Memory B cell (primary cell): Measurements from ENCODE around the gene DNMT3A.
A peak's percentile ranks its signal among the peaks of the same experiment; 100 is the strongest.

Source experiments
- ATAC-seq: fragments of 150-1000 bp; cut with Tn5 transposase; 2 replicates; pipeline ENCODE4 v1.10.0; 2021; ENCODE audit warnings: low read depth, mild to moderate bottlenecking, moderate library complexity
- DNase-seq, 2 donors: peaks; one replicate each; pipeline ENCODE4 v3.0.0; 2022; ENCODE audit warnings: low spot score in 2 of 2
- H3K27ac Mint-ChIP-seq: one replicate; pipeline ENCODE4 v1.8.0; 2022; ENCODE audit warnings: mild to moderate bottlenecking, moderate library complexity, mixed read lengths
- H3K27me3 Mint-ChIP-seq: one replicate; pipeline ENCODE4 v1.8.0; 2022; ENCODE audit warnings: mixed read lengths
- H3K36me3 Mint-ChIP-seq: one replicate; pipeline ENCODE4 v1.8.0; 2022; ENCODE audit warnings: mild to moderate bottlenecking, mixed read lengths
- H3K4me1 Mint-ChIP-seq: one replicate; pipeline ENCODE4 v1.8.0; 2022; ENCODE audit warnings: mixed read lengths
- H3K4me3 Mint-ChIP-seq: one replicate; pipeline ENCODE4 v1.8.0; 2022; ENCODE audit warnings: mild to moderate bottlenecking, moderate library complexity, mixed read lengths
- H3K9me3 Mint-ChIP-seq: one replicate; pipeline ENCODE4 v1.8.0; 2022; ENCODE audit warnings: mixed read lengths

The DNMT3A gene

DNA sequence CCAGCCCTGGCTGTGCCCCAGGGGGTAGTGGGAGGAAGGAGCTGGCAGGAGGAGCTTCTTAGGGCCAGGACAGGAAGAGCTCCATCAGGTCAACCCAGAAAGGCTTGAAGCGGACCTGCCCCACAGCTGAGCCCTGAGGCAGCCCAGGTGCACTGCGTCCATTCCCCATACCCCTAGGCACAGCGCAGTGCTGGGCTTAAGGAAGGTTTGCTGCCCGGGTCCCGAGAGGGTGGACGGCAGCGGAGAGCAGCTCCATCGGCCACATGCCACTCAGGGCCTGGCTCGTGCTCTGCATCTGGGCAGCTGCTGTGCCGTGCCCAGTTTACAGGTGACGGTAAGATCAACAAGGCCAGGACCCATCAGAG is 26.4 kb downstream of the DNMT3A start:
- DNase-seq: no peak
- Mint-ChIP-seq H3K27me3 (no peaks in the 10 kb centered on the region), H3K27ac (no peak overlapping the region), H3K9me3 (no peaks in the 10 kb centered on the region), H3K4me1 (peaks cover 24% of the 10 kb centered on the region), H3K36me3 (no peaks in the 10 kb centered on the region), H3K4me3 (no peak overlapping the region)
- ATAC-seq: no peak

DNA sequence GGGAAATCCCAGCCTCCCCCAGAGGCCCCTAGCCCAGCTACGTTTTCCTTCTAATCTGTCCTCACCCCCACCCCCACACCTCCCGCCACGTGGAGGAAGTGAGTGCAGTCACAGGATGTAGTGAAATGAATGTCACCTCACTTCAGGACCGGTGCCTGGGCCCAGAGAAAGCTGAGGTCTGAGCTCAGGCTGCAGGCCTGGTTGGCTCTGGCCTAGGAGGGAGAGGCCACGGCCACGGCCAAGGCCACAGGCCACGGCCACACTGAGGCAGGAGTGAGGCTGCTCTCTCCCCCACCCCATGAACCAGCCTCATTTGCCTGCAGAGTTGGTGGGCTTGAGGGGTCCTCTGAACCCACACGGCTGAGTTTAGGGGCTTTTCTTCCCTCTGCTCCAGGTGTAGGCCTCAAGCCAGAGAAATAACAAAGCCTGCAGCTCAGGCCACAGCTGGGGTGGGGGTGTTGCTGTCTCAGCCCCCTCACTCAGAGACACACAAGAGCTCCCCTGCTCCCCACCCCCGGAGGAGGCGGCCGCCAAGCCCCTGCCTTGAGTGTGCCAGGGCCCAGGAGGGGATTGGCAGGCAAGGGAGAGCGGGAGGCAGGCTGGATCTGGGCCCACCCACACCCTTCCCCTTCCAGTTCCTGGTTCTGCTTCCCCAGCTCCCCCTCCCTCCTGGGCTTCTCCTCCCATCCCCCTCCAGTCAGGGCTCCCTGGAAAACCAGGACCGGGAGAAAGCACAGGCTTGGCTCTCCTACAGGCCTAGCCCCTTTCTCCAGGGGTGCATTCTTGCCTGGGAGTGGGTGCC is 27.0 kb downstream of the DNMT3A start:
- H3K9me3 Mint-ChIP-seq: no peaks in the 10 kb centered on the region
- DNase-seq: no peak
- peak; percentile 91 for ATAC-seq
- no peaks in the 10 kb centered on the region for H3K36me3 Mint-ChIP-seq
- peak overlapping the region; percentile 24 for H3K4me3 Mint-ChIP-seq
- no peaks in the 10 kb centered on the region for H3K27me3 Mint-ChIP-seq
- peaks cover 19% of the 10 kb centered on the region for H3K4me1 Mint-ChIP-seq
- no peak overlapping the region for H3K27ac Mint-ChIP-seq

DNA sequence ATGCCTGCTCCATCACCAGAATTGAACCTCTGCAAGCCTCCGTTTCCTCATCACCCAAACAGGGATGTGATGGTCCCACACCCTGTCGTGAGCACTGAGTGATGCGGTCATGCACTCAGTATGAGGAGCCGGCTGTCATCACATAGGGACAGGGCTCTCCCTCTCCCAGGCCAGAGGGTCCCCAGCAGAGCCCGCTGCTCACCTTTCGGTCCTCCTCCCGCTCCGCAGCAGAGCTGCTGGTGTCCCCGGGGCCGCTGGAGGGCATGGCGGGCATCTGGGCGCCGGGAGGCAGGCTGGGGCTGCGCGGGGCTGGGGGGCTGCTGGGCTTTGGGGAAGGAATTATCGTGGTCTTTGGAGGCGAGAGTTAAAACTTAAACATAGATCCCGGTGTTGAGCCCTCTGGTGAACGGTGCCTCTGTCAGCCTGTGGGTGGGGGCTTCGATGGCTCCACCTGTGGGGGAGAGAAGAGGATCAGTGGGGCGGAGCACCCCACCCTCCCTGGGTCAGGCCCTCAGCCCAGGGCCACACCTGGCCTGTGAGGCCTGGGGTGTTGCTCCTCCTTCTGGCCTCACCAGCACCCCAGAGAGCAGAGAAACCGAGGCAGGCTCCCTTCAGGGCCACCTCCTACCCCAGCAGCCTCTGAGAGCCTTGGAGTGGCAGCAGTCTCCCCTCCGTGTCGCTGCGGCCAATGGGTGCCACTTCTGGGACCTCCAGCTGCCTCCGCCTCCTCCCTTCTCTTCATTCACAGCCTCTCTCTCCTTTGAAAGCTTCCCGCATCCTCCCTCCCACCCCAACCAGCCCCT is 27.8 kb downstream of the DNMT3A start:
- Mint-ChIP-seq H3K4me3 (no peak overlapping the region), H3K27me3 (no peaks in the 10 kb centered on the region), H3K9me3 (no peaks in the 10 kb centered on the region), H3K4me1 (peaks cover 23% of the 10 kb centered on the region), H3K36me3 (no peaks in the 10 kb centered on the region), H3K27ac (no peak overlapping the region)
- no peak for ATAC-seq
- no peak for DNase-seq

DNA sequence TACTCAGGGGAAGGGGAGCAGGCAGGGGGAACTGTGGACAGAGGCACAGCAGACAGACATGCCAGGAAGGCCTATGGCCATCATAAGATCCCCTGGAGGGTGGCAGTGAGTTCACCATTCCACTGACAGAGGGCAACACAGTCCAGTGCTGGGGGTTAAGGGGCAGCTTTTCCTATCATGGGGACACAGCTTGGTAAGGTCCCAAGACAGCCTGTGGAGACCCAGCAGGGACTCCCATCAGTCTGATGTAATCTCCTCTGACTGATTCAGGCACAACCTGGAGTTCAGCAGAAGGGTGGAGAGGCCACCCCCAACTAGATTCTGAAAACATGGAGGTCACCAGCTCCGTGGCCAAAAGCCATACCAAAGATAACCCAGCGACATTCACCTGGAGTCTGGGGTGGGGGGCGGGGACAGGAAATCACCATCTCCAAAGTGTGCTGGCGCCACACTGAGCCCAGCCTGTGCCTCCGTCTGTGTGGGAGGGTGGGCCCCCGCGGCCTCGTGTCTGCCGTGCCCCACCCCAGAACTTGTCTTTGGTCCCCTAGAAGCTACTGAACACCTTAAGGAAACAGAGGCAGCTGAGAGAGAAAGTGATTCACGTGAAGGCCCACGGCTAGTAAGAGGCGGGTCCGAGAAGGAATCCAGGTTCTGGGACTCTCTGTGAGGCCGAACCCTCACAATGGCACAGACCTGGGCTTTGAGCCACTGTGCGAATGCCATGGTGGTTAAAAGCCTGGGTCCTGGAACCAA is 28.6 kb downstream of the DNMT3A start:
- Mint-ChIP-seq H3K9me3 (no peaks in the 10 kb centered on the region), H3K4me1 (peaks cover 23% of the 10 kb centered on the region), H3K27ac (no peak overlapping the region), H3K4me3 (no peak overlapping the region), H3K36me3 (no peaks in the 10 kb centered on the region), H3K27me3 (no peaks in the 10 kb centered on the region)
- DNase-seq (no peak), ATAC-seq (no peak)

DNA sequence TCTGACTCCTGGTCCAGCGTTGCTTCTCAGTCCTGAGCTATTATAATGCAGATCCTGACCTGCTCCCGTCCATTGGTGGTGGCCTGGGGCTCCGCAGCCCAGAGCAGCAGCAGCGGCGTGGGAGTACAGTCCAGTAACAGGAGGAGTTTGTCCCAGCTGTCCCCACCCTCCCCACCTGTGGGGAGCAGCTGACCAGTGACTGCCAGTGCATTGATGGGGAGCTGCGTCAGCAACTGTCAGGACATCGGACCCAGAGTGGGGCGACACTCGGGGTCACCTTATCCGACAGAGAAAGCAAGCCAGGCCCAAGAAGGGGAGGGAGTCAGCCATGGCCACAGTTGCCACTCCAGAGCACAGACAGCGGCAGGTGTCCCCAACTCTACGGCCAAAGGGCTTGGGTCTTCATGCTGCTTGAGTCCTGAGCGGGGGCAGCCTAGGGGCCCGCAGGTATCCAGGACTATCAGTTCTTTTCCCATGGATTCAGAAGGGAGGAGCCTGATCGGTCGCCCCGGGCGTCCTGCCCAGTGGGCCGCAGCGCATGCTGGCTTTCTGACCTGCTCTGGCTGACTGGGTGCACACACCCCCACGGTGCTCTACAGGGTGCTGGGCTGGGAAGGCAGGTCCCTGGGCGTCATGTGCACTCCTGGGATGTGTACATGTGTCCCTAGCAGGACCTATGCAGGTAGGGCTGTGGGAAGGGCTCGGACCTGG is 29.7 kb downstream of the DNMT3A start:
- H3K9me3 Mint-ChIP-seq: no peaks in the 10 kb centered on the region
- H3K4me1 Mint-ChIP-seq: peaks cover 21% of the 10 kb centered on the region
- H3K27ac Mint-ChIP-seq: no peak overlapping the region
- no peaks in the 10 kb centered on the region for H3K36me3 Mint-ChIP-seq
- ATAC-seq (no peak), DNase-seq (no peak)
- H3K4me3 Mint-ChIP-seq: no peak overlapping the region
- H3K27me3 Mint-ChIP-seq: no peaks in the 10 kb centered on the region

DNA sequence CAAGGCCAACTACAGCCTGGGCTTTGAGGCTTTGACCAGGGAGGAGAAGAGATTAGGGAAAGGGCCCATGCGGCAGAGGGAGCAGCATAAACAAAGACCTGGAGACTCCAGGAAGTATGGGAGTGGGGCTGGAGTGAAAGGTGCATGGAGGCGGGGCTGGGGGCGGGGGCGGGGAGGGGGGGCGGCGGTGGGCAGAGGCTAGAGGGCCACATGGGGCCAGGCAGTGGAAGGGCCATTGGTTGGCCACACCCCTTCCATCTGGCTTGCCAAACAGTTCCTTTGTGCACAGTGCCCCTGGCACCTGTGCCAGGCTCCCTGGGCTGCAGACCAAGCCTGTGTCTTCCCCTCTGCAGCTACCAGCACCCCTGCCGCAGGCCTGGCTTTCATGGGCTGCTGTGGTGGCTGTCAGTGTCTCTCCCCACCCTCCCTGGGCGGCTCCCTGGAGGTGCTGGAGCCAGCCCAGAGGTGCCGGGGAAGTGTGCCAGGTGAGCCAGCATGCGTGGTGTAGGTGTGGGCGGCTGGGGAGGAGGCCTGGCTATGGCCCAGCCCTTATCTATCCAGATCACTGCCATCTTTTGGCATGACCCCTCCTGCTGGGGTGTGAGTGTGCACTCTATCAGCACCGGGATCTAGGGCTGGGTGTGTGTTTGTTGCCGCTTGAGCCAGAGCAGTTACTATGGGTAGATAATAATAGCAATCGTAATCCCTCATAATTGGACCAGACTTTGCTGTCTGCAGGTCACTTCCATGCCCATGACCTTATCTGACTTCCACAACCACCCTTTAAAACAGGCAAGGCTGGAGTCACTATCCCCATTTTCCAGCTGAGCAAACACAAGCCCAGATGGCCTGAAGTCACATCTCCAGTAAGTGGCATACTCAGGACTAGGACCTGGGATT is 30.5 kb downstream of the DNMT3A start:
- no peak overlapping the region for H3K4me3 Mint-ChIP-seq
- DNase-seq (no peak), ATAC-seq (no peak)
- H3K36me3 Mint-ChIP-seq: no peaks in the 10 kb centered on the region
- H3K9me3 Mint-ChIP-seq: no peaks in the 10 kb centered on the region
- H3K27me3 Mint-ChIP-seq: no peaks in the 10 kb centered on the region
- peaks cover 19% of the 10 kb centered on the region for H3K4me1 Mint-ChIP-seq
- H3K27ac Mint-ChIP-seq: no peak overlapping the region

DNA sequence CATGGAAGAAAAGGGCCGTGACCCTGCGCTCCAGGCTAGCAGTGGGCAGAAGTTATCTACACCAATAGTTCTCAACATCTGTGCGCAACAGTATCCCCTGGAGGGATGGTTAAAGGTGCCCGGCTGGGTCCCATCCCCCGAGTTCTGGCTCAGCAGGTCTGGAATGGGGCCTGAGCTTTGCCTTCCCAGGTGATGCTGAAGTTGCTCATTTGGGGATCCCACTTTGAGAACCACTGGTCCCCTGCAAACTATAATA is 31.1 kb downstream of the DNMT3A start:
- Mint-ChIP-seq H3K4me3 (no peak overlapping the region), H3K9me3 (no peaks in the 10 kb centered on the region), H3K36me3 (no peaks in the 10 kb centered on the region), H3K4me1 (peaks cover 15% of the 10 kb centered on the region), H3K27ac (no peak overlapping the region), H3K27me3 (no peaks in the 10 kb centered on the region)
- no peak for ATAC-seq
- no peak for DNase-seq

DNA sequence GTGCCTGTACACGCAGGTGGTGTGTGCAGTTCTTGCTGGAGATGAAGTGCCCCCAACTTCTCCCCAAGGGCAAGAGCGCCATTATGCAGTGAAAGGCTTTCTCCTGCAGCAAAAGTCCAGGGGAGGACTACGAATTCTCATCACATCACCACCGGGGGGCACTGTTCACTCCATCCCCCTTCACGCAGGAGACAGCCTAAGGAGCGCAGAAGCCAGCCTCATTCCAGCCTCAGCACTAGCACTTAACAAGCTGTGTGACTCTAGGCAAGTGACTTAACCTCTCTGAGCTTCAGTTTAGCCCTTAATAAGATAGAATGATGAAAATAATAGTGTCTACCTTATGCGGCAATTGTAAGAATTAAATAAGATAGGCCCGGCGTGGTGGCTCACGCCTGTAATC is 32.3 kb downstream of the DNMT3A start:
- ATAC-seq: peak; percentile 85
- peaks cover 13% of the 10 kb centered on the region for H3K4me1 Mint-ChIP-seq
- H3K27me3 Mint-ChIP-seq: no peaks in the 10 kb centered on the region
- peak; percentile 56 to 62 for DNase-seq
- H3K27ac Mint-ChIP-seq: no peak overlapping the region
- H3K9me3 Mint-ChIP-seq: no peaks in the 10 kb centered on the region
- no peaks in the 10 kb centered on the region for H3K36me3 Mint-ChIP-seq
- H3K4me3 Mint-ChIP-seq: no peak overlapping the region

DNA sequence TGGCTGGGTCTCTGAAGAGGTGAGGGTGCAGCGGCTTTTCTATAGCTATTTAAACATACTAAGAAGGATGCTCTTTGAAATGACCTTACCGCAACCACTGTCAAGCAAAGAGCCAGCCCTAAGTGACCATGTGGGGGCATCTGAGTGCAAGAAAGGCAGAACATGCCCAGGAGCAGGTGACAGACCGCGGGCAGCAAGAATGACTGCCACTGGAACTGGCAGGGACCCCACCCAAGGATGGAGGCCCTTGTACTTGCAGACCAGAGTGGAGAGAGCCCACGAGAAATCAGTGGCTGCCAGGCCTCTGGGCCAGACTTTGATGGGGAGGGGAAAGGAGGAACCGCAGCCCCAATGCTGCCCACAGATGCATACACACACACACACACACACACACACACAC is 33.1 kb downstream of the DNMT3A start:
- H3K27me3 Mint-ChIP-seq: no peaks in the 10 kb centered on the region
- peaks cover 13% of the 10 kb centered on the region for H3K4me1 Mint-ChIP-seq
- no peak for DNase-seq
- no peak overlapping the region for H3K27ac Mint-ChIP-seq
- H3K4me3 Mint-ChIP-seq: no peak overlapping the region
- ATAC-seq: no peak
- no peaks in the 10 kb centered on the region for H3K36me3 Mint-ChIP-seq
- no peaks in the 10 kb centered on the region for H3K9me3 Mint-ChIP-seq

DNA sequence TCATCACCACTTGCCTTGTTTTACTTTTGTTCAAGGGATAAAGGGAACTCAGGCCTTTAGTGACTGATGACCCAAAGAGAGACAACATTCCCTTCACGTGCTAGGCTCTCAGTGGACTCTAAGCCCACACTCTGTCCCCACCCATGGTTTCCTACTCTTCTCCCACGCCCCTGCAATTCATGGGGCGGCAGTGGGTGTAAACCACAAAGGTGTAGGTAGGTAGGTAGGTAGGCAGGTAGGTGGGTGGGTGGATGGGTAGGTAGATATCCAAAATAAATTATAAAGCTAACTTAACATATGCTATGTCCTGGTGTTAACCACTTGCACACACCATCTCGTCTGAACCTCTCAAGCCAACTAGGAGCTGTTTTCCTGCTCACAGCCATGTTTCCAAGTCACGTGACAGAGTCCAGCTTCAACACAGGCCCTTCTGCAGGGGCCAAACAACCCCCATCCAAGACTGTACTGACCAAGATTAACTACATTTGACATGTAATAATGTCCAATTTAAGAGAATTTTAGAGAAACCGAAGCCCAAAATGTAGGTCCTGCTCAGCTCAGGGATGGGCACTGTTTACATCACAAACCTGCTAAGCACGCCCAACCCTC is 33.7 kb downstream of the DNMT3A start:
- peaks cover 15% of the 10 kb centered on the region for H3K4me1 Mint-ChIP-seq
- H3K27me3 Mint-ChIP-seq: no peaks in the 10 kb centered on the region
- no peaks in the 10 kb centered on the region for H3K9me3 Mint-ChIP-seq
- DNase-seq (no peak), ATAC-seq (no peak)
- H3K36me3 Mint-ChIP-seq: no peaks in the 10 kb centered on the region
- no peak overlapping the region for H3K4me3 Mint-ChIP-seq
- H3K27ac Mint-ChIP-seq: no peak overlapping the region

DNA sequence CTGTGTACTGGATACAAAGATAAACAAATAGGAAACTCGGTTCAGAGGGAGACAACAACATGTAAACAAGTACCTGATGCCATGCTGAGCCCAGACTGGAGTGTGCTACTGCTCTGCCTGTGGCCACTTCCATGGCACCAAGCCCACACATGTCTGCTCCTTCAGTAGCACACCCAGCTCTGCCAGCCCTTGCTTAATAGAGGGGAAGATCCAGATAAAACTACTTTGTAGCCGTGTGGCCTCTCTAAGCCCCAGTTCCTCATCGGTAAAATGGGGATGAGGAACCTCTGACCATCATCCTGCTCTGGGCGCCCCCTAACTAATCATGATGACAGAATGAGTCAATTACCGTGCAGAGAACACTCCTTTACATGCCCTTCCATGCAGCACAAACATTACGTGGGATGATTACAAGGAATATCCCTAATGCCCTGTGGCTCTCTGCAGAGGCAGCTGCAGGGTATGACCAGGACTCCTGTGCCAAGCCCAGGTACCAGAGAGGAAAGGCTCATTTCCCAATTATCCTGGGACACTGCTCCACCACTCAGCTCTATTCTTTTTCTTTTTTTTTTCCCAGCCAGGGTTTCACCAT is 34.9 kb downstream of the DNMT3A start:
- Mint-ChIP-seq H3K27me3 (no peaks in the 10 kb centered on the region), H3K27ac (no peak overlapping the region), H3K4me1 (peaks cover 21% of the 10 kb centered on the region), H3K9me3 (no peaks in the 10 kb centered on the region), H3K36me3 (no peaks in the 10 kb centered on the region), H3K4me3 (no peak overlapping the region)
- ATAC-seq (no peak), DNase-seq (no peak)

DNA sequence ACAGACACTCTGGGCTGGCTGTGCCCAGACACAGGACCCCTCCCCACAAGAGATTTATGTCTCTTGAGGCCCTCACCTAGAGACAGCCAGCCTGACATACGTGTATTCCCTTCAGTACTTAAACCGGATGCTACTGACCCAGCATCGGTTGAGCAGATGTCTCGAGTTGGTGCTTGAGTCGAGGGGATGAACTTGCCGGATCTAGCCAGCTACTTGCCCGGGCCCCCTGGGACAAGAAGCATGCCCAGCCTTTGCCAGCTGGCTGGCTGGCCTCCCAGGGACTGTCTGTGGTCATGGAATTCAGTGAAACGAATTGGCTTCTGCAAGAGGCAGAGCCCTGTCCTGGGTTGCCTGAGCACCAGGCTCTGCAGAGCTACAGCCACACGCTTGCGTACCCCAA is 36.0 kb downstream of the DNMT3A start:
- Mint-ChIP-seq H3K4me1 (peaks cover 30% of the 10 kb centered on the region), H3K36me3 (no peaks in the 10 kb centered on the region), H3K27ac (no peak overlapping the region), H3K4me3 (no peak overlapping the region), H3K9me3 (no peaks in the 10 kb centered on the region), H3K27me3 (no peaks in the 10 kb centered on the region)
- DNase-seq (no peak), ATAC-seq (no peak)
